Measurements from ENCODE around the gene CCBE1. TPM values are rescaled to one million over a fixed set of nuclear protein-coding genes. Genes with fewer than 3 reads are reported as not detected.

CCBE1 gene
- total RNA-seq, 2 experiments from 2014 or later, result not detected

- POLR2A ChIA-PET, result no interaction called here
- H3K27ac Mint-ChIP-seq, result no peak overlapping the region
- peaks cover 53% of the 10 kb centered on the region for H3K27me3 Mint-ChIP-seq
- H3K4me3 Mint-ChIP-seq, result no peak overlapping the region
- H3K36me3 Mint-ChIP-seq (ENCODE audit: low read depth), result no peaks in the 10 kb centered on the region
- DNase-seq, result no peak
- H3K9me3 Mint-ChIP-seq, result no peaks in the 10 kb centered on the region
- H3K4me1 Mint-ChIP-seq, result no peaks in the 10 kb centered on the region
- CTCF ChIA-PET, result interaction anchor here (0.6 kb wide), 1 partner anchor 74 kb away, joined by 3 read pairs; no protein-coding TSS in a partner anchor
Measured at GRCh38 chr18:59689756-59690155, 7.5 kb downstream of the CCBE1 start.

DNA sequence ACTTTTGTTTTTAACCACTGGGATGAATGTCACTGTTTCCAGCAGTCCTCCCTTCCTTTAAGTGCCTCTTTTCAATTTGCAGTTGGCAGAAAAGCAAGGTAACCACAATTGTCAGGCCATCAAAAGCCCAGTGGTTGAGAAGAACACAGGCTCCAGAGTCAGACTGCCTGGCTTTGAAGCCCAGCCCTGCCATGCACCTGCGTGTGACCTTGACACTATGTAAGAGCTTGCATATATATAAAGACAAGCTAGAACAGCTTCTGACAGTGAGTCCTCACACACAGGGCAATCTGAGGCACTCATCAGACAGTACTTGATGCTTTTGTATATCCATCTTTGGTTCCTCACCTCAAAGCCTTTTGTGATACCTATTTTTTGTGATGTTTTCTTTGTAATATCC lies 11.0 kb downstream of the CCBE1 start:
- H3K4me1 Mint-ChIP-seq, result no peaks in the 10 kb centered on the region
- no peak overlapping the region for H3K27ac Mint-ChIP-seq
- H3K9me3 Mint-ChIP-seq, result no peaks in the 10 kb centered on the region
- H3K4me3 Mint-ChIP-seq, result no peak overlapping the region
- ChIA-PET POLR2A (no interaction called here), CTCF (no interaction called here)
- peaks cover 34% of the 10 kb centered on the region for H3K27me3 Mint-ChIP-seq
- no peak for DNase-seq
- no peaks in the 10 kb centered on the region for H3K36me3 Mint-ChIP-seq (ENCODE audit: low read depth)

GRCh38 chr18:59685501-59685900 lies 11.7 kb downstream of the CCBE1 start:
- Mint-ChIP-seq H3K9me3 (no peaks in the 10 kb centered on the region), H3K4me3 (no peak overlapping the region), H3K27me3 (peaks cover 27% of the 10 kb centered on the region), H3K27ac (no peak overlapping the region), H3K4me1 (no peaks in the 10 kb centered on the region), H3K36me3 (ENCODE audit: low read depth) (no peaks in the 10 kb centered on the region)
- no peak for DNase-seq
- ChIA-PET CTCF (no interaction called here), POLR2A (no interaction called here)

GRCh38 chr18:59684777-59685176 lies 12.4 kb downstream of the CCBE1 start:
- no peaks in the 10 kb centered on the region for H3K9me3 Mint-ChIP-seq
- H3K27me3 Mint-ChIP-seq, result peaks cover 21% of the 10 kb centered on the region
- H3K36me3 Mint-ChIP-seq (ENCODE audit: low read depth), result no peaks in the 10 kb centered on the region
- H3K27ac Mint-ChIP-seq, result no peak overlapping the region
- POLR2A ChIA-PET, result no interaction called here
- CTCF ChIA-PET, result no interaction called here
- H3K4me1 Mint-ChIP-seq, result no peaks in the 10 kb centered on the region
- no peak for DNase-seq
- H3K4me3 Mint-ChIP-seq, result no peak overlapping the region

DNA sequence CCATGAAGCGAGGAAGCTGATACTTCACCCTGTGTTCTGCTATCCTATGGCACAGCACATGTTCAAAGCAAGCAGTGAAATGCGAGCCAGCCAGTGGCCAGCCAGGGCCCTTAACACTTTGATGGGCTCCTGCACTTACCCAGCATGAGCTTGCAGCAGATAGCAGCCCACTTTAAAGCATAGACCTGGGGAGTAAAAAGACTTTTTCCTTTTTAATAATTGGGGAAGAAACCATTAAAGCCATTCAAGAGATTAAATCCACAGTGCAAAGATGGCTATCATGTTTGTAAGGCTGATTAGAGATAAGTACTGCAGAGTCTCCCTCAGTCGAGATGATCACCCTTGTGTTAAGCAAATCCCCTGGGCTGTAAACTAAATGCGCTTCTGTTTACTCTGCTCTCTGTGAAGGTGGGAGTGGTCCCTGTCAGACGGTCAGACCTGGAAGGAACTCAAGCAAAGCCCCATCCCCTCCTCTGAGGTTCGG lies 15.7 kb downstream of the CCBE1 start:
- POLR2A ChIA-PET, result no interaction called here
- Mint-ChIP-seq H3K4me1 (no peaks in the 10 kb centered on the region), H3K27ac (no peak overlapping the region), H3K36me3 (ENCODE audit: low read depth) (no peaks in the 10 kb centered on the region), H3K9me3 (no peaks in the 10 kb centered on the region), H3K4me3 (no peak overlapping the region), H3K27me3 (peaks cover 8% of the 10 kb centered on the region)
- DNase-seq, result no peak
- CTCF ChIA-PET, result no interaction called here

DNA sequence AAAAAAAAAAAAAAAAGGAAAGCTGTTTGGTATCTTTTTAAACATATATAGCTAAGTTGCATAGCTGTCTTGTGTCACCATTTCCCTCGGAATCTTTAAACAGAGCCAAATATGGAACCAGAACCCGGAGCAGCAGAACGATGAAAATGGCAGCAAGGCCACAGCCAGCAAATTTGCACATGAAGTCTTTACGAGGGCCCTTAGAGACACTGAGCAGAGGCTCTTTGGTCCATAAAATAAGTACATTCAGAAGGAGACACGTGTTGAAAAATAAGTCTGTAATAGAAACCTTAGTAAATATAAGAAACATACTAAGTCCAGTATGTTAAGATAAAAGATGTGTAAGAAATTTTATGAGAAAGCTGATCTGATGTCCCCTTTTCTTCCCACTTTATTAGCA lies 16.2 kb downstream of the CCBE1 start:
- peaks cover 6% of the 10 kb centered on the region for H3K27me3 Mint-ChIP-seq
- H3K36me3 Mint-ChIP-seq (ENCODE audit: low read depth), result no peaks in the 10 kb centered on the region
- ChIA-PET POLR2A (no interaction called here), CTCF (no interaction called here)
- no peak overlapping the region for H3K27ac Mint-ChIP-seq
- no peaks in the 10 kb centered on the region for H3K9me3 Mint-ChIP-seq
- H3K4me3 Mint-ChIP-seq, result no peak overlapping the region
- no peaks in the 10 kb centered on the region for H3K4me1 Mint-ChIP-seq
- DNase-seq, result no peak

GRCh38 chr18:59675346-59675745 lies 21.9 kb downstream of the CCBE1 start:
- H3K4me1 Mint-ChIP-seq, result no peaks in the 10 kb centered on the region
- peaks cover 6% of the 10 kb centered on the region for H3K27me3 Mint-ChIP-seq
- no peak overlapping the region for H3K4me3 Mint-ChIP-seq
- H3K9me3 Mint-ChIP-seq, result no peaks in the 10 kb centered on the region
- no peak overlapping the region for H3K27ac Mint-ChIP-seq
- no peaks in the 10 kb centered on the region for H3K36me3 Mint-ChIP-seq (ENCODE audit: low read depth)
- DNase-seq, result no peak
- POLR2A ChIA-PET, result no interaction called here
- CTCF ChIA-PET, result interaction anchor here (1.2 to 1.6 kb wide), 2 partner anchors 27 to 50 kb away, joined by 3 to 4 read pairs; no protein-coding TSS in a partner anchor

- no peak overlapping the region for H3K4me3 Mint-ChIP-seq
Measured at GRCh38 chr18:59674903-59675270, 22.3 kb downstream of the CCBE1 start.

GRCh38 chr18:59674186-59674902 lies 22.9 kb downstream of the CCBE1 start:
- ChIA-PET POLR2A (no interaction called here), CTCF (no interaction called here)
- no peak for DNase-seq
- Mint-ChIP-seq H3K9me3 (no peaks in the 10 kb centered on the region), H3K27me3 (peaks cover 6% of the 10 kb centered on the region), H3K4me3 (no peak overlapping the region), H3K4me1 (no peaks in the 10 kb centered on the region), H3K36me3 (ENCODE audit: low read depth) (no peaks in the 10 kb centered on the region), H3K27ac (no peak overlapping the region)

More at GRCh38 chr18:59674903-59675270, 22.3 kb downstream of the CCBE1 start:
- ChIA-PET POLR2A (no interaction called here), CTCF (no interaction called here)
- Mint-ChIP-seq H3K9me3 (no peaks in the 10 kb centered on the region), H3K4me1 (no peaks in the 10 kb centered on the region), H3K27ac (no peak overlapping the region), H3K36me3 (ENCODE audit: low read depth) (no peaks in the 10 kb centered on the region), H3K27me3 (peaks cover 6% of the 10 kb centered on the region)
- no peak for DNase-seq

- ChIA-PET CTCF (interaction anchor here (0.6 kb wide), 1 partner anchor 26 kb away, joined by 3 read pairs; no protein-coding TSS in a partner anchor), POLR2A (no interaction called here)
Measured at GRCh38 chr18:59672235-59672711, 24.9 kb downstream of the CCBE1 start.

DNA sequence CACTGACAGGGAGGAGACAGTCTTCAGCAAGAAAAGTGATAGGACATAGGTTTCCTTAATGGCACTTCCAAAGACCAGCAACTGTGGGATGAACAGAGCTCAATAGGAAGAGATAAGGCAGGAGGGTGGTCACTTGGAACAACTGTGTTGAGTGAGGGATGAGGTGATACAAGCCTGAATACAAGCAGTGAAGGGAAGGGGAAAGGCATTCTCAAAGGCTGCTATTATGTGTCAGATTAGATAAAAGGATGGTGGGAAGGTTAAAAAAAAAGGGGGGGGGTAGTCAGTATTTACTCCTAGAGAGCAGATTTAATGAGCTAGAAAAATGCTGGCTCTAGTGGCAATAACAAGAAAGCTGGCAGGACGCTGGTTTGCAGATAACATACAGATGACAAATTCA lies 25.7 kb downstream of the CCBE1 start:
- CTCF ChIA-PET, result interaction anchor here (1.1 kb wide), 1 partner anchor 12 kb away, joined by 3 read pairs; no protein-coding TSS in a partner anchor

More at GRCh38 chr18:59672235-59672711, 24.9 kb downstream of the CCBE1 start:
- Mint-ChIP-seq H3K36me3 (ENCODE audit: low read depth) (no peaks in the 10 kb centered on the region), H3K9me3 (no peaks in the 10 kb centered on the region), H3K27ac (no peak overlapping the region), H3K4me3 (no peak overlapping the region), H3K4me1 (no peaks in the 10 kb centered on the region), H3K27me3 (peaks cover 6% of the 10 kb centered on the region)
- no peak for DNase-seq

GRCh38 chr18:59669872-59670657 lies 27.2 kb downstream of the CCBE1 start:
- ChIA-PET POLR2A (no interaction called here), CTCF (interaction anchor here (1.1 kb wide), 1 partner anchor 10 kb away, joined by 3 read pairs; no protein-coding TSS in a partner anchor)
- Mint-ChIP-seq H3K4me3 (no peak overlapping the region), H3K27ac (no peak overlapping the region), H3K27me3 (peaks cover 5% of the 10 kb centered on the region), H3K36me3 (ENCODE audit: low read depth) (no peaks in the 10 kb centered on the region), H3K4me1 (no peaks in the 10 kb centered on the region), H3K9me3 (no peaks in the 10 kb centered on the region)
- no peak for DNase-seq

More for the DNA sequence above, 25.7 kb downstream of the CCBE1 start:
- no peak overlapping the region for H3K4me3 Mint-ChIP-seq
- H3K4me1 Mint-ChIP-seq, result no peaks in the 10 kb centered on the region
- POLR2A ChIA-PET, result no interaction called here
- H3K27ac Mint-ChIP-seq, result no peak overlapping the region
- DNase-seq, result no peak
- no peaks in the 10 kb centered on the region for H3K9me3 Mint-ChIP-seq
- peaks cover 6% of the 10 kb centered on the region for H3K27me3 Mint-ChIP-seq
- H3K36me3 Mint-ChIP-seq (ENCODE audit: low read depth), result no peaks in the 10 kb centered on the region

DNA sequence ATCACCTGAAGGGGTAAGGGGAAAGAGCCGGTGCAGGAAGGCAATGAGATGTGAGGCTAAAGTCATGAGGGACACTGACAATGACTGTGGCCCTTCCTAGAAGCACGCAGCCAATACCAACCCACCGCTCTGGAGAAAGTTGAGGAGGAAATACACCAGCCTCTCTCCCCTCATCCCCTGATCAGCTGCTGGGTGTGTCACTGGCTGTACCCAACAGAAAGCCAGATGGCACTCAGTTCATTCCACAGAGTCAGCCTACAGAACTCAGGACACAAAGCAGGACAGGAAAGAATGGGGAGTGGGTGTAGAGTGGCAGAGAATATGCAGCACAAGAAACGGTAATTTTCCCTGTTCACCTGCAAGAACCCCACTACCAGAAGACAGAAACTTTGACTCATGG lies 29.7 kb downstream of the CCBE1 start:
- Mint-ChIP-seq H3K36me3 (ENCODE audit: low read depth) (no peaks in the 10 kb centered on the region), H3K4me3 (no peak overlapping the region), H3K4me1 (no peaks in the 10 kb centered on the region), H3K27me3 (peaks cover 6% of the 10 kb centered on the region), H3K9me3 (no peaks in the 10 kb centered on the region), H3K27ac (no peak overlapping the region)
- ChIA-PET CTCF (no interaction called here), POLR2A (no interaction called here)
- DNase-seq, result no peak

Data from activated CD4-positive, alpha-beta T cell treated with anti-CD3 and anti-CD28 coated beads, Interleukin-2, amount 10 ng/mL, durations not matched to agents 7 days and 5 days (primary cell).